Inflammatory macrophage (primary cell): ENCODE results near the gene XXYLT1.
A peak's percentile ranks its signal among the peaks of the same experiment; 100 is the strongest.
"Not testable (repeated sequence)": the region's sequence is repeated elsewhere in the genome, so short reads cannot be mapped to it uniquely, and the experiment has no call there.

ENCODE experiments used
- DNase-seq, 2 donors: peaks; one replicate each; pipeline ENCODE4 v3.0.0-alpha.2; 2020 to 2022

Gene XXYLT1

GRCh38 chr3:195226445-195226844, 44.5 kb downstream of the XXYLT1 start:
- no peak for DNase-seq

- DNase-seq = no peak
Observed at GRCh38 chr3:195224980-195225580, 45.9 kb downstream of the XXYLT1 start.

GRCh38 chr3:195224156-195224979, 46.6 kb downstream of the XXYLT1 start:
- DNase-seq = no peak

GRCh38 chr3:195221876-195222617, 48.9 kb downstream of the XXYLT1 start:
- DNase-seq = no peak

DNA sequence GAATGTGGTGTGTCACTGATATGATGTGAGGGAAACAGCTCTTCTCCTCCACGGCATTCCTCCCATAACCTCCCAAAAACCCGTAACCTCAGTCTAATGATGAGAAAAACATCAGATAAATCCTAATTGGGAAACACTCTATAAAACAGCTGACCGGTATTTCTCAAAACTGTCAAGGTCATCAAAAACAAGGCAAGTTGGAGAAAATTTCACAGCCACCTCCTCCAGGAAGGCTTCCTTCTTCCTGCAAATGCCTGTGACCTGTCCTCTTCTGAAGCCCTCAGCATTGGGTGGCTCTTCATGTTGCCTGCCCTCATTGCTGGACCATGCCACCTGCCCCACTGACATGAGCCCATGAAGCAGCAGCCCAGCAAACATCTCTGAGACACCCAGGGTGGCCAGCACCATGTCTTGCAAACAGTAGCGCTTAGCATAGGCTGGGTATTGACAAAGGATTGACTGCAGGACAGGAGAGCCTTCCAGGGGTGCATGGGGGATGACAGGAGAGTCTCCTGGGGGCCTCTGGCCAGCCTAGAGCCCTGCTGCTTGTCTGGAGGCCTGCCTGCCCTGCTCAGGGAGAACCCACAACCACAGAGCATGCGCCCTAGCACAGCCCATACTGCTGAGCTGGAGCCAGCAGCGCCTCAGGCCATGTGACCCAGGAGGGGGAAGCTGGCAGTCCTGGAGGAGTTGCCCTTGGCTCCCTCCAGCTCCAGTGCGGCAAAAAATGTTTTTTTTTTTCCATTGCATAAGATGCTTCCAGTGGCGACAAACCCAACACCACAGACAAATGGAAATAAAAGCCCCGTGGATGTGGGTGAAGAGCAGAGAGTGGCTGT, 49.7 kb downstream of the XXYLT1 start:
- peak; percentile 58 to 74 for DNase-seq

GRCh38 chr3:195219351-195220230, 51.4 kb downstream of the XXYLT1 start:
- no peak for DNase-seq

- DNase-seq = not testable (repeated sequence)
Observed at GRCh38 chr3:195218331-195218730, 52.6 kb downstream of the XXYLT1 start.

- DNase-seq = not testable (repeated sequence)
Observed at GRCh38 chr3:195215576-195215975, 55.4 kb downstream of the XXYLT1 start.

DNA sequence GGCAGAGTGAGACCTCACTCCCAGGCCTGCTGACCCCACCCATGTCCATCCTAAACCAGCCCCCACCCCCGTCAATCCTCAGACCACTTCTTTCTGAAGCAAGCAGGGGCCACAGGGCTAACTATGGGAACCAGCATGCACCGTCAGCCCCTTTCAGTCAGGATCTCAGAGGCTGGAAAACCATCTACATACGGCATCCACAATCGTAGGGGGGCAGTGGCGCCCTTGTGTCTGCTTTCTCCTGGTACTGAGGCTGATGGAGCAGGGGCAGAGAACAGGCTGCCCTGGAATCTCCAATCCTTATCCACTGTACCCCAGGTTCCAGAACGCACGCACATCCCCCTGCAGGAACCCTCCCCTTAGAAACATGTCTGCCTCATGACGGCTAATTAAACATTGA, 56.6 kb downstream of the XXYLT1 start:
- no peak for DNase-seq

DNA sequence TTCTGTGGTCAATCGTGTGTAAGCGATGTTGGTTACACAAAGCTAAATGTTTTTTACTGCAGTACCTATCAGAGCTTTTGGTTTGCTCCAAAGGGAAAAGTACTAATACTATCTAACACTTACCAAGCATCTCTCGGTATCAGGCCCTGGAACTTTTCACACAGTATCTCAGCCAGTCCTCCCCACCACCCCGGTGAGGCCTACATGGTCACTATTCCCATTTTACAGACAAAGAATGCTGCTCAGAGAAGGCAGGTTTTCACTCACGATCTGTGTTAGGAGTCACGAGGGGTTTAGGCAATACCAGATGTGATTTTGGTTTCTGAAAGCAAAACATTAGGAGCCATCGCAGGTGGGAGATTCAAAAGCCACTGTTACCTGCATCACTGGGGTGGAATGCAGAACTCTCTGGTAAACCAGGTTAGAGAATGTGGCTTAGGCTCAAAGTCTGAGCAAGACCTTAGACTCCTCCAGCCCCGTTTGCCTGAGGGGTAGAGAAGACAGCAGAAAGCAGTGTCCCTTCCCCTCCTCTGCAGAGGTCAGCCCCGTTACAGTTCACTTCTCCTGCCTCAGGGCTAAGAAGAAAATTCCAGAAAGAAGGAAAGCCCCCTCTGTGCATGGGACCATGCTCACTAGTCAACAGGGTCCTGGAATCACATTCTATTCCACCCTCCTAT, 57.2 kb downstream of the XXYLT1 start:
- no peak for DNase-seq

GRCh38 chr3:195212749-195213375, 58.1 kb downstream of the XXYLT1 start:
- DNase-seq = no peak

DNA sequence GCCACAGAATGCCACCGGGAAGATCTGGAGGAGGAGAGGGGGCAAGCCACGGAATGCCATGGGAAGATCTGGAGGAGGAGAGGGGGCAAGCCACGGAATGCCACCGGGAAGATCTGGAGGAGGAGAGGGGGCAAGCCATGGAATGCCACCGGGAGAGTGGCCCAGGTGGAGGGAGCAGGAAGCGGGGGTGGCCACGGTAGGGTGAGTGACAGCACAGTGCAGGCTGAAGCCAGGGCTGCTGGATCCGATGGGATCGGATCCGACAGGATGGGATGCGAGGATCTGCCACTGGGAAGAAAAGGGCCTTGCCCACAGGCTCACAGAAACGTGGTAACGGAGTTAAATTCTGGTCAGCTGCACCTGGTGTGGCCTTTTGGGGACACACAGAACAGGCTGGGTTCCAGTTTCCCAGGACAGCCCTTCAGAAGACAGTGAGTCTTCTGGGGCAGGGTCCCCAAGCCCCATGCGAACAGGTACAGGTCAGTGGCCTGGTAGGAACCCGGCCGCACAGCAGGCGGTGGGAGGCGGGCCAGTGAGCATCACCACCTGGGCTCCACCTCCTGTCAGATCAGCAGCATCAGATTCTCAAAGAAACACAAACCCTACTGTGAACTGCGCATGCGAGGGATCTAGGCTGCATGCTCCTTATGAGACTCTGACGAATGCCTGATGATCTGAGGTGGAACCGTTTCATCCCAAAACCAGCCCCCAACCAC, 58.8 kb downstream of the XXYLT1 start:
- no peak for DNase-seq

- no peak for DNase-seq
Observed at GRCh38 chr3:195210266-195210973, 60.5 kb downstream of the XXYLT1 start.

DNA sequence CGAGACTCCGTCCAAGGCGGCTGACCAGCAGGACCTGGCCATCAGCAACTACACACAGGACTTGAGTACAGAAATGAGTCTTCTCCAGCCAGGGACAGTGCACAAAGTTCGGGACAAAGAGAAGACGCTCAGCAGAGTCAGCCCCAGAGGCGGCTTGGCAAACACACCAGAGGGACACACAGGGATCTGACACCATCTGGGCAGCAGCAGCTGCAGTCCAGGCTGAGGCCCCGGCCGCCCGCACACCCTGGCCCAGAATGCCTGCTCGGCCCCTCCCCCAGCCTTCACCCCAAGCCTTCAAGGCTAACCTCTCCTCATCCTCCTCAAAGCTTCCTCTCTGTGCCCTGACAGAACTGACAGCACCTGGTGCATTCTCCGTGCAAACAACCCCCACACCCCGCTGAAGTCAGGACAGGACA, 61.1 kb downstream of the XXYLT1 start:
- no peak for DNase-seq

- DNase-seq = no peak
Observed at GRCh38 chr3:195209083-195209846, 61.7 kb downstream of the XXYLT1 start.

DNA sequence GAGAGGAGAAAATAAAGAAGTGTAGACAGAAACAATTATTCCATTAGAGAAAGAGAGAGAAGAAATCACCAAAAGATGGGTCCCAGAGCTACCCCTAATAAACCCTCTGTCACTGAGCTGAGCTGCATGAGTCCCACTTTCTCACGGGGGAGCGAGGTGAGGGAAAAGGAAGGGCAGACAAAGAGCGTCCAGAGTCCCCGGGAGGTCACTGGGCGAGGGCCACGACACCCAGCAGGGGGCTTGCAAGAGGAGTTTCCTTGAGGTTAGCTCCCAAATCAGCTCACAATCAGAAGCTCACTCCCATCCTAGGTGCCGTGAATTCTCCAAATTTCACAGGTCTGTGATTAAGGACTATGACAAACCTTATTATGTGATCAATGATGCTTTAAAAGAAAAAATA, 62.3 kb downstream of the XXYLT1 start:
- no peak for DNase-seq

GRCh38 chr3:195208183-195208582, 62.8 kb downstream of the XXYLT1 start:
- DNase-seq = no peak

- no peak for DNase-seq
Observed at GRCh38 chr3:195207731-195208130, 63.2 kb downstream of the XXYLT1 start.
